HL-60 (cell line): ENCODE results near the gene SLC44A3.

ENCODE experiments used
- DNase-seq, 2 experiments: peaks; one replicate each; pipeline ENCODE4 v3.0.0-alpha.2; 2010 to 2020; ENCODE audit warnings: low read depth in 1 of 2, low spot score in 1 of 2
- H3K27ac ChIP-seq: fragments of 250-450 bp; sonication (Bioruptor Pico); replicated peaks from 2 replicates; pipeline ENCODE4 v1.5.1; 2020; ENCODE audit warnings: mild to moderate bottlenecking, moderate library complexity
- H3K27me3 ChIP-seq: fragments of 250-450 bp; sonication (Bioruptor Pico); 2 replicates; pipeline ENCODE4 v1.5.1; 2021; ENCODE audit warnings: mild to moderate bottlenecking, moderate library complexity; ENCODE audit not compliant: insufficient read depth, poor library complexity, severe bottlenecking
- H3K4me3 ChIP-seq: replicated peaks from 2 replicates; pipeline ENCODE4 v1.5.1; 2011; ENCODE audit warnings: mild to moderate bottlenecking, control low read depth, low read length; ENCODE audit not compliant: insufficient read depth
- GABPA ChIP-seq: IDR thresholded peaks from 2 replicates; pipeline ENCODE4 v1.6.1; 2012; ENCODE audit warnings: low read depth
- POLR2AphosphoS5 ChIP-seq: IDR thresholded peaks from 2 replicates; pipeline ENCODE4 v1.6.1; 2012; ENCODE audit warnings: low read depth
- SPI1 ChIP-seq: IDR thresholded peaks from 2 replicates; pipeline ENCODE4 v1.6.1; 2012; ENCODE audit warnings: low read depth, mild to moderate bottlenecking, borderline replicate concordance
- TF ChIP-seq, protein P1 (sequence below): IDR thresholded peaks from one replicate; pipeline ENCODE4 v1.5.1; 2011; ENCODE audit warnings: low read length, control low read depth, inconsistent platforms; ENCODE audit not compliant: insufficient read depth
- TF ChIP-seq, protein P2 (sequence below): IDR thresholded peaks from 2 replicates; pipeline ENCODE4 v1.6.1; 2012; ENCODE audit warnings: low read depth; ENCODE audit not compliant: insufficient replicate concordance

Gene SLC44A3

DNA sequence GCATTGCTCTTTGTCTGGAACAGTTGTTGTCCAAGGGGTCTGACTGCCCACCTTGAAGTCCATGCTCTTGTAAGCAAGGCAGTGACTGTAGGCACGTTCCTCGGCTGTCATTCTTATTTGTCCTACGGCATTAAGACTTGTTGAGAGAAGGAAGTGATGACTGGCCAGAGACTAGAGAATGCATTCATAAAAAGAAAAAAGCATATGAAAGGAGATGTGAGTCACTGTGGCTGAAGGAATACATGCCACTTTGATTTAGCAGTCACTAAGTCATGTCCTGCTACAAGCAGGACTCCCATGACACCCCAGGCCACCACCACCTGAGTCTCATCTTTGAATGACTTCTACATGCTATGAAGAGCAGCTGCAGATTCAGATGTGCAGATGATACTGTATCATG, 56.2 kb downstream of the SLC44A3 start:
- Histone ChIP-seq H3K27ac (no peak overlapping the region), H3K27me3 (peaks cover 3% of the 10 kb centered on the region)

DNA sequence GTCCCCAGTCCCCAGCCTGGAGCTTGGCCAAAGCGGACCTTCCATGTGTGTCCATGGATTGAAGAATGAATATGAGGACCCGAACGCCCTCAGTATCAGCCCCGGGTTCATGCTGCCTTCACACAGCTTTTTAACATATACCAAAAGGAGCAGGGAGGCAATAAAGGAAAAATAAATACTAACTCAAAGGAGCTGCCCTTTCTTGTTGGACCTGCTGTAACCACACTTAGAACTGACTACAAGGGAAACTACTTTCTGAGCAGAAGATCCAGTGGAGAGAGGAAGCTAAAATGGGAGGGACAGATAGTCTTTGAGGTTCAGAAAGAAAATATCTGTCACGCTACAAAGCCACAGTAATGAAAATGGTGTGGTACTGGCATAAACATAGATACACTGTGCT, 58.2 kb downstream of the SLC44A3 start:
- no peak for DNase-seq
- Histone ChIP-seq H3K27me3 (peaks cover 3% of the 10 kb centered on the region), H3K27ac (no peak overlapping the region), H3K4me3 (no peak overlapping the region)
- TF ChIP-seq SPI1: no peak
- no peak for TF ChIP-seq GABPA
- TF ChIP-seq POLR2AphosphoS5: no peak
- TF ChIP-seq, protein P1, sequence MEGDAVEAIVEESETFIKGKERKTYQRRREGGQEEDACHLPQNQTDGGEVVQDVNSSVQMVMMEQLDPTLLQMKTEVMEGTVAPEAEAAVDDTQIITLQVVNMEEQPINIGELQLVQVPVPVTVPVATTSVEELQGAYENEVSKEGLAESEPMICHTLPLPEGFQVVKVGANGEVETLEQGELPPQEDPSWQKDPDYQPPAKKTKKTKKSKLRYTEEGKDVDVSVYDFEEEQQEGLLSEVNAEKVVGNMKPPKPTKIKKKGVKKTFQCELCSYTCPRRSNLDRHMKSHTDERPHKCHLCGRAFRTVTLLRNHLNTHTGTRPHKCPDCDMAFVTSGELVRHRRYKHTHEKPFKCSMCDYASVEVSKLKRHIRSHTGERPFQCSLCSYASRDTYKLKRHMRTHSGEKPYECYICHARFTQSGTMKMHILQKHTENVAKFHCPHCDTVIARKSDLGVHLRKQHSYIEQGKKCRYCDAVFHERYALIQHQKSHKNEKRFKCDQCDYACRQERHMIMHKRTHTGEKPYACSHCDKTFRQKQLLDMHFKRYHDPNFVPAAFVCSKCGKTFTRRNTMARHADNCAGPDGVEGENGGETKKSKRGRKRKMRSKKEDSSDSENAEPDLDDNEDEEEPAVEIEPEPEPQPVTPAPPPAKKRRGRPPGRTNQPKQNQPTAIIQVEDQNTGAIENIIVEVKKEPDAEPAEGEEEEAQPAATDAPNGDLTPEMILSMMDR: no peak
- TF ChIP-seq, protein P2, sequence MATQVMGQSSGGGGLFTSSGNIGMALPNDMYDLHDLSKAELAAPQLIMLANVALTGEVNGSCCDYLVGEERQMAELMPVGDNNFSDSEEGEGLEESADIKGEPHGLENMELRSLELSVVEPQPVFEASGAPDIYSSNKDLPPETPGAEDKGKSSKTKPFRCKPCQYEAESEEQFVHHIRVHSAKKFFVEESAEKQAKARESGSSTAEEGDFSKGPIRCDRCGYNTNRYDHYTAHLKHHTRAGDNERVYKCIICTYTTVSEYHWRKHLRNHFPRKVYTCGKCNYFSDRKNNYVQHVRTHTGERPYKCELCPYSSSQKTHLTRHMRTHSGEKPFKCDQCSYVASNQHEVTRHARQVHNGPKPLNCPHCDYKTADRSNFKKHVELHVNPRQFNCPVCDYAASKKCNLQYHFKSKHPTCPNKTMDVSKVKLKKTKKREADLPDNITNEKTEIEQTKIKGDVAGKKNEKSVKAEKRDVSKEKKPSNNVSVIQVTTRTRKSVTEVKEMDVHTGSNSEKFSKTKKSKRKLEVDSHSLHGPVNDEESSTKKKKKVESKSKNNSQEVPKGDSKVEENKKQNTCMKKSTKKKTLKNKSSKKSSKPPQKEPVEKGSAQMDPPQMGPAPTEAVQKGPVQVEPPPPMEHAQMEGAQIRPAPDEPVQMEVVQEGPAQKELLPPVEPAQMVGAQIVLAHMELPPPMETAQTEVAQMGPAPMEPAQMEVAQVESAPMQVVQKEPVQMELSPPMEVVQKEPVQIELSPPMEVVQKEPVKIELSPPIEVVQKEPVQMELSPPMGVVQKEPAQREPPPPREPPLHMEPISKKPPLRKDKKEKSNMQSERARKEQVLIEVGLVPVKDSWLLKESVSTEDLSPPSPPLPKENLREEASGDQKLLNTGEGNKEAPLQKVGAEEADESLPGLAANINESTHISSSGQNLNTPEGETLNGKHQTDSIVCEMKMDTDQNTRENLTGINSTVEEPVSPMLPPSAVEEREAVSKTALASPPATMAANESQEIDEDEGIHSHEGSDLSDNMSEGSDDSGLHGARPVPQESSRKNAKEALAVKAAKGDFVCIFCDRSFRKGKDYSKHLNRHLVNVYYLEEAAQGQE: no peak

More for the DNA sequence above, 56.2 kb downstream of the SLC44A3 start:
- TF ChIP-seq SPI1 (no peak), POLR2AphosphoS5 (no peak)
- DNase-seq: no peak
- H3K4me3 ChIP-seq: no peak overlapping the region

DNA sequence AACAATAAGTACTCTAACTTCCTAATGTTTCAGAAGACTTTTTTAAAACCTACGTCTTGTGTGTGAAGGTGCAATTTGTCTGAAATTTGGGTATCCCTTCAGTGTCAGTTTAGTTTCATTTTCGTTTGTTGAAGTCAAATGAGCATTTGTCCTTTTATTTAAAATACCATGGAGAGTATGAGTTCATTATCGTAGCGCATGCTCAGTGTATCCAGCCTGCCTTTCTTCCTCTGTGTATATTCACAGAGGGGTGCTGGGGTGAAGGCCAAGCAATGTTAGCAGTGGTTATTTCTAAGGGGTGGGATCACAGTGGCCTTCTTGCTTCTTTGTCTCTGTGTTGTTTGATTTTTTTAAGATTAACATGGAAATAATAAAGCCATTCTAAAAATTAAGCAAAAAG, 63.5 kb downstream of the SLC44A3 start:
- no peak overlapping the region for H3K4me3 ChIP-seq
- H3K27me3 ChIP-seq: no peaks in the 10 kb centered on the region
- H3K27ac ChIP-seq: no peak overlapping the region
- no peak for TF ChIP-seq SPI1
- no peak for TF ChIP-seq GABPA
- TF ChIP-seq, protein P1: no peak
- TF ChIP-seq POLR2AphosphoS5: no peak
- TF ChIP-seq, protein P2: no peak
- no peak for DNase-seq

DNA sequence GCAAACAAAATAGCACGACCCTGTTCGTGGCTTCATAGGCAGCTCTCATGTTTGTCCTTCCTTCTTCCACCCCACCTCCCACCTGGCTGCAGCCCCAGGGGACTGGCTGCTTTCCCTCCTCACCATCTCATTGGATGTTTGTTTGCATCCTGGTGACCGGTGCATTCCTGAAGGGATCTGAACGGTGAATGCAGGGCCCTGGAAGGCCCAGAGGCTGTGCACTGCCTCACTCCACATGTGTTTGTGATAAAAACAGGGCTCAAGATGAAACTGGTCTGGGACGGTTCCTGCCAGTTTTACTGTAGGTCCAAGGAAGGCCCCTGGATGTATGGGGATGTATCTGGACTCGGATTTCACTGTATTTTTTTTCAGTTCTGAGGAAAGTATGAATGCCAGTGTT, 63.9 kb downstream of the SLC44A3 start:
- Histone ChIP-seq H3K27ac (no peak overlapping the region), H3K27me3 (no peaks in the 10 kb centered on the region), H3K4me3 (no peak overlapping the region)
- DNase-seq: no peak
- no peak for TF ChIP-seq GABPA
- TF ChIP-seq, protein P2: no peak
- TF ChIP-seq POLR2AphosphoS5: no peak
- no peak for TF ChIP-seq SPI1
- TF ChIP-seq, protein P1: no peak
